Brain pericyte (primary cell): ENCODE measurements around the gene ZNF324B.
A peak's percentile ranks its signal among the peaks of the same experiment; 100 is the strongest.
"Not testable (repeated sequence)": the region's sequence is repeated elsewhere in the genome, so short reads cannot be mapped to it uniquely, and the experiment has no call there.

Experiments
- DNase-seq: peaks from one replicate; pipeline ENCODE4 v3.0.0-alpha.2; 2012; ENCODE audit warnings: low read depth, low spot score

ZNF324B gene

GRCh38 chr19:58451358-58452101 is at the start of gene ZNF324B:
Gene ZNF324B, plus strand, starts transcription at chr19:58451622. Its CDS starts 2,080 bp downstream, at chr19:58453702.
- DNase-seq: peak; percentile 76

- no peak for DNase-seq
Measured at GRCh38 chr19:58401840-58402421, 49.5 kb upstream of the ZNF324B start.

DNA sequence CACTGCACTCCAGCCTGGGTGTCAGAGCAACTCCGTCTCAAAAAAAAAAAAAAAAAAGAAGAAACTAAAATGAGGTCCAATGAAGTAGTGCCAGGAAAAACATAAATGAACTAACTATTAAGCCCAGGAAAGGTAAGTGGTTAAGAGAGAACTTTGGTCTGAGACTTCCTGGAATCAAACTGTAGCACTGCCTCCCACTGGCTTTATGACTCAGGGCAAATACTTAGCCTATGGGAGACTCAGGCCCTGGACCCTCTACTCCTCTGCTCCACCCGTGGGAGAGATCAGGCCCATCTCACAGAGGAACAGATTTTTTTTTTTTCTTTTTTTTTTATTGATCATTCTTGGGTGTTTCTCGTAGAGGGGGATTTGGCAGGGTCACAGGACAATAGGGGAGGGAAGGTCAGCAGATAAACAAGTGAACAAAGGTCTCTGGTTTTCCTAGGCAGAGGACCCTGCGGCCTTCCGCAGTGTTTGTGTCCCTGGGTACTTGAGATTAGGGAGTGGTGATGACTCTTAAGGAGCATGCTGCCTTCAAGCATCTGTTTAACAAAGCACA is 47.4 kb upstream of the ZNF324B start:
- DNase-seq: not testable (repeated sequence)

DNA sequence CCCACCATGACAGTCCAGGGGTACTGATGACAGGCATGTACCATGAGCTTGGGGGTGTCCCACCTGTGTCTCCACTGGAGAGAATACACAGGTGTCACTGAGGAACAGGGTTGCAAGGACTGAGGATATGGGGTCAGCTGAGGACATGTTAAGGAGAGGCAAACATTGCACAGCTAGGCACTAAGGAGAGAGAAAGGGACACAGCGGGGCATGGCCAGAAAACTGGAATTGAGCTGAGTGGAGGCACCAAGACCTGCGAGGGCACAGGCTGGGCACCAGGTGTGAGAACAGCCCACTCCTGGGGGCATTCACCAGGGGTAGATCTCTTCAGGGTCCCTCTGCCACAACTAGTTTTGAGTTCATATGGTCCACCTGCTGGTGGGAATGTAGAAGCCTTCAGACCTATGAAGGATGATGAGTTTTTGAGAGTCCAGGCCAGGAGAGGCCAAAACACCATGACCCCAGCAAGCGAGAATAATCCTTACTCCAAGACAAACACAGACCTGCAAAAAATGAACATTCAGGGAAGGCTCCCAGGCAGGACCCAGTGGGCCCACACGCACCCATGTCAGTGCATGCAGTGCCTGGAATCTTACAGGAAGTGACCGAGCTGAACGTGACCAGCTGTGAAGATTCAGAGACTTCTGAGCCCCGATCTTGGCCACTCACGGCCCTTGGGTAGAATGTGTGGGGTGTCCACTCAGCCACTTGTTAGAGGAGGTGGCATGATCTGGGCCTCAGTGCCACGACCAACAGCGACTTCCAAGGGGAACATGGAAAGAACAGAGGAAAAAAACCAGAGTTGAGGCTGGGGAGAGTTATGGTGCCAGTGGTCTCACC is 44.4 kb upstream of the ZNF324B start:
- no peak for DNase-seq

DNA sequence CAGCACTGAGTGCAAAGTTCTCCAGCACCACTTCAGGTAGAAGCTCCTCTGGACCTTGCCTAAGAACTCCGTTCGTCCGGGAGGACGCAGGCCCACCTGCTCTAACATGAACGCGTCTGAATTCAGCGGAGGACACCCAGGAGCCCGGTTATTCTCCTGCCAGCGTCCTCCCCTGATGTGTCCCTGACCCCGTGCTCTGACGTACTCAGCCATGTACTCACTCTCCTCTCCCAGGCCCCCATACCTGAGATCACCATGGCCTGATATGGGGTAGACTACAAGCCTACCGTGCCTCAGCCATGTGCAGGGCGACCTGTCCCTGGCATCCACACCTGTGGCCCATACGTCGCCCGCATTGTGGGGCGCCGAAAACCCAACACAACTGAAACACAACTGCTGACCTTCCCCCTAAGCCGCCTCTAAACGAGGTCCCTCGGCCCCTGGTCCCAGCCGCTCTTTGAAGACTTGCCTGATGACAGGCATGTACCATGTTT is 43.7 kb upstream of the ZNF324B start:
- DNase-seq: no peak

- peak; percentile 76 for DNase-seq
Measured at GRCh38 chr19:58408152-58409009, 43.0 kb upstream of the ZNF324B start, which contains the start of gene ZNF584. Gene ZNF584, plus strand, starts transcription at chr19:58408649. Its CDS starts 499 bp downstream, at chr19:58409148.

DNA sequence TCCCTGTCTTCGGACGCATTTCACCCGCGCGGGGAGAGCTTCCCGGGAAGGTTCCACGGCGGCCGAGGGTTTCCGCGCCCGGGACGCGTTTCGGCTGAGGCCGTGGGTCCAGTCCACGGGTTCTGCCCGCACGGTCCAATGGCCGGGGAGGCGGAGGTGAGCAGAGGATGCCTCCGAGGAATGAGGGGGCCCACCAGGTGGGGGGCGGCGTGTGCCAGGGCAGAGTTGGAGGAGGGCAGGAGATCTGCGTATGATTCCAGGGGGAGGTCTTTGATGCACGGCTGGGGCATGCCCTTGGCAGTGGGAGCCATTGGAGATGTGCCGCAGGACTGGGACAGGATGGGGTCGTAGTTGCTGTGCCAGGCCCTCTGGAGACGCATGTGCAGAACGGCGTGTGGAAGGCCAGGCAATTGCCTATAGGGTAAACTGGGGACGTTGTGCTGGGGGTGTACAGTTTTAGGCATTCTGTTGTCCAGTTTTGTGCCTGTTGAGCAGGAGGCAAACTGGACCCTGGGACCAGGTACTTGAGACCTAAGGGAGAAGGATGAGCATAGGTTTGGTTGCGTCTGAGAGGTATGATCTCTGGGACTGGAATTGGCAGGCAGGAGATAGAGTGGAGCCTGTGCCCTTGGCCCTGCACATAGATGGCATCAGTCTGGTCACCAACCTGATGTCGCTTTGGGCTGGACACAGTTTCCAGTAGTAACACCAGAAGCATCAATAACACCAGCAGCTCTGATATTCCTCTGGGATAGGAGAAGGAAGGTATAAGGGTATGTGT is 42.2 kb upstream of the ZNF324B start:
- DNase-seq: no peak

DNA sequence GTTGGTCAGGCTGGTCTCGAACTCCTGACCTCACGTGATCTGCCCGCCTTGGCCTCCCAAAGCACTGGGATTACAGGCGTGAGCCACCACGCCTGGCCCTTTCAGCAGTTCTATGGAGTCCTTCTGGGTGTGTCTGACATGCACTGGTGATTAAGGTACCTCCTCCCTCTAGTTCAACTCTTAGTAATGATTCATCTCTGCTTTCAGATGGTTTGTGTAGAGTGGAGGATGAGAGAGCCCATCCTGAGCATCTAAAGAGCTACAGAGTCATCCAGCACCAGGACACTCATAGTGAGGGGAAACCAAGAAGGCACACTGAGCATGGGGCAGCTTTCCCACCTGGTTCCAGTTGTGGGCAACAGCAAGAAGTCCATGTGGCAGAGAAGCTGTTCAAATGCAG is 34.8 kb upstream of the ZNF324B start:
- DNase-seq: no peak

GRCh38 chr19:58417071-58417470 is 34.4 kb upstream of the ZNF324B start:
- DNase-seq: no peak

DNA sequence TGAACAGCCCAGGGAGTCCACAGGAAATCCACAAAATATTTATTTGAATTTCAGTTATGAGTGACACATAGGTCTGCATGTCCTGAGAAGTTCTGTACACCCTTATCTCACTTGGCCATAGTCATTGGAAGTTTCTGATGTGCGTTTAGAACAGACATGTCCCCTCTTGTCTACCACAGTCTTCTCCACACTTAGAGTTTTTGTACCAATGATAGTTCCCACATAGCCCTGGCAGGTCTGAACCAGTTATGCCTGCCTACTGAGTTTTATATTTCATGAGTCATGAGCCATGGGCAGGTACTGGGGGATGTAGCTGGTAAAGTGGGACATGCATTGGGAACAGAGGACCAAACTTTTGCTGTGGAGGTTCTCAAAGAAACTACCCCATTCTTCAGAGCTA is 22.8 kb upstream of the ZNF324B start:
- no peak for DNase-seq

- DNase-seq: no peak
Measured at GRCh38 chr19:58429745-58430144, 21.7 kb upstream of the ZNF324B start.

- DNase-seq: no peak
Measured at GRCh38 chr19:58434217-58434616, 17.2 kb upstream of the ZNF324B start.

DNA sequence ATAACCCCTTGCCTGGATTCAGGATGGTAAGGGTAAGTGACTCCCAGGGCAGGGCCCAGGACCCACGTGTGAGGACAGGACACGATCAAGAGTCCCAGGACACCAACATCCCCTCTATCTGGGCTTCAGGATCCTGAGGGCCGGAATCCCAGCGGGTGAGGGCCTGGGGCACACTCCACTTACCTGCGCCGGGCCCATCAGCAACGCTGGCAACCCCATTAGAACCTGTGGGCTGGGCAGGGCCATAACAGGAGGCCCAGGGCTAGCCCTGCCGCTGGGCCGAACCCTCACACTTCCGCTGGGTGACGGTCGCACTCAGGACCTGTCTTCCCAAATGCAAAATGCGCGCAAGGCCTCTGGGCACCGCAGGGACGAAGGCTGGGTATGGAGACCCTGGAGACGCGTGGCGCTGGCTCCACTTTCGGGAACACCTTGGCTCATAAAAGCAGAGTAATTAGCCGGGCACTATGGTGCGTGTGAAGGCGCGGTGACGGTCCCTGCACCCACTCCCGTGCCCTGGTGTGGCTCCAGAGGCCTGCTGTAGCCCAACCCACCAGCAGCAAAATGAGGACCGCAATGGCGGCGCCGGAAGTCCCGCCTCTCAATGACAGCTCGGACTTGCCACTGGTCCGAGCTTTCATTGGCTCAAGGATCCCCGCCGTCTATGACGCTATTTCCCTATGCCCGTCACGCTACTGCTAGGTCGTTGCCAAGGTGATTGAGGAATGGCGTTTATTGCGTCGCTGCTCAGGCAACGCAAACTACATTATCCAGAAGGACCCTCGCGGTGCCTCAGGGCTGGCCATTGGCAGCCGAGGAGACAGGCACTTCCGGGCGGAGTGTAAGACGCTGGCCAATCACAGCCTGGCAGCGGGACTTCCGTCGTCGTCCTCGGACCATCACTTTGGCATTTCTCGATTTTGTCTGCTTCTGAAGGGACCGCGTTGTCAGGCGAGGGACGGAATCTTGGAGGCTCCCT is 11.6 kb upstream of the ZNF324B start, which contains the start of gene ZNF132:
TSS of gene ZNF132 (minus strand) at position 578 of the 979 bp plus-strand sequence. CDS start at position 246, 332 bp downstream.
- peak; percentile 100 for DNase-seq

GRCh38 chr19:58440556-58440955 is 10.9 kb upstream of the ZNF324B start:
- DNase-seq: no peak

GRCh38 chr19:58442986-58443385 is 8.4 kb upstream of the ZNF324B start:
- DNase-seq: not testable (repeated sequence)

- not testable (repeated sequence) for DNase-seq
Measured at GRCh38 chr19:58448860-58449259, 2.6 kb upstream of the ZNF324B start.

DNA sequence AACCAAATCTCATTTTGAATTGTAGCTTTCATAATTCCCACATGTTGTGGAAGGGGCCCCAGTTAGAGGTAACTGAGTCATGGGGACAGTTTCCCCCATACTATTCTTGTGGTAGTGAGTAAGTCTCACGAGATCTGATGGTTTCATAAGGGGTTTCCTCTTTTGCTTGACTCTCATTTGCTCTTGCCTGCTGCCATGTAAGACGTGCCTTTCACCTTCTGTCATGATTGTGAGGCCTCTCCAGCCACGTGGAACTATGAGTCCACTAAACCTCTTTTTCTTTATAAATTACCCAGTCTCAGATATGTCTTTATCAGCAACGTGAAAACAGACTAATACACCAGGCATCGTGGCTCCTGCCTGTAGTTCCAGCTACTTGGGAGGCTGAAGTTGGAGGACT is 1.4 kb upstream of the ZNF324B start:
- not testable (repeated sequence) for DNase-seq

DNA sequence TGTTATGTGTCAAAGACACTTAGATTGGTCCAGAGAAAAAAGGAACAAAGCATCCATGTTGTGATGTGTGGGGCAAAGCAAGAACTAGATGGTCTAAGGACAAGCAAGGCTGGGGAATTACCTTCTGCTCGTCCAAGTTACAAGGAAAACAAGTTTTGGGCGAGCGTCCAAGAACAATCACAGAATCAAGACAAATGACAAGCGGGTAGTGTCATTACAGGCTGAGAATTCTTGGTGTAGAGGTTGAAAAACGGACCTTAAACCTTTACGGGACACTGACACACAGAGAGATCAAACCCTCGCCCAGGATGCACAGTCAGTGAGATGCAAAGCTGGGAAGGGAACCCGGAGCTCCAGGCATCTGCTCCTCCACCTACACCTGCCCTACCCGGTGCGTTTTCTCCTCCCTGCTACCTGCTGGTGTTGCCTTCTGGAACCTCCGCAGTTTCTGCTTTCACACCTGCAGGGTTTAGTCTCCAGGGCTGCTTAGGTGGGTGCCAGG is 515 bp upstream of the ZNF324B start:
- DNase-seq: no peak
